HG02870 (cell line): Measurements from ENCODE around the gene ISG20L2.

ENCODE experiments used
- ATAC-seq: cut with Tn5 transposase; IDR thresholded peaks from one replicate; pipeline ENCODE4 v1.9.1; 2021; ENCODE audit warnings: mild to moderate bottlenecking, moderate library complexity; ENCODE audit not compliant: unreplicated experiment

The ISG20L2 gene

DNA sequence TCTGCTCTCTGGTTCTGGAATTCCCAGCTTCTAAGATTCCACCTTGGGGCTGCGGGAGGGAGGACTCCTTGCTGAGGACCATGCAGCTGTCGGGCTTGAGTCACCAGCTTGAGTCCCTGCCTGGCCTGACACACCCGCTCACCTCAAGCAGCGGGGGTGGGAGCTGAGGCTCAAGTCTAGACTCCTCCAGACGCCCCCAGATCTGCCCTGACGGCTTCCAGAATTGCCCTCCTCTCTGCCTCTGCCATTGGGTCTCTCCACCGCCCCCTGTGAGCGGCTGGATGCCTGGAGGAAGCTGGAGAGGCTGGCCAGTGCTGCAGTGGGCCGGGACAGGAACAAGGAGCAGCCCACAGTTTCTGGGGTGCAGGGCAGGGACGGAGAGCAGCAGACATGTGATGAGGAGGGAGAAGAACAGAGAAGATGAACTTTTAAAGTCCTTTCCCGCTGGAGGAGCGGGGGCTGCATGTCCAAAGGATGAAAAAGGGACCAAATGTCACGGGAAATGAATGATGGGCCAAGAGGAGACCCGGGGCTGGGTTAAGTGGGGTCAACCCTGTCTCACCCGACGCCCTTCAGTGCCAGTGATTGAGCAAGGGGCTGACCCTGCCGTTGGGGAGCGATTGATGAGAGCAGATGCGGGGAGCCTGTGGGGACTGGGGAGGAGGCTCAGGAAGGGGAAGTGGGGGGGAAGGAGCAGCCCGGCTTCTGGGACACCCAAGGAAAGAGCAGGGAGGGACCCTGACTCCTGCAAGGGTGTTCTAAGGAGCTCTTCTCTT, 36.7 kb downstream of the ISG20L2 start:
- no peak for ATAC-seq

DNA sequence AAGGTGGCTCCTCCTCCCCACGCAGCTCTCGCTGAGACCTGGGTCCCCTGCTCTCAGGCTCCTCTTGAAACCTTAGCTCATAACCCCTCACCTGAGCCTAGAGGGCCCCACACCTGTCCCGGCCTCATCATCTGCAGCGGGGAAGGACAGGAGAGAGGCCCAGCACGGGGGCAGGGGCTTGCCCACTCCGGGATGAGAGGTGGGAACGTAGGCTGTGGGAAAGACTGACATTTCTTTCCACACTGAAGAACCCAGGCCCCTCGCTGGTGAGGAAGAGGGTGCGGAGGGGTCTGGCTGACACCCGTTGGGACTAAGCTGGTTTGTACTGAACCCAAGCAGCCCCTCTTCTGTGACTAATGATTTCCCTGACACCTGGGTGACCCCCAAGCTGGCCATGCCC, 37.4 kb downstream of the ISG20L2 start:
- ATAC-seq, result no peak

DNA sequence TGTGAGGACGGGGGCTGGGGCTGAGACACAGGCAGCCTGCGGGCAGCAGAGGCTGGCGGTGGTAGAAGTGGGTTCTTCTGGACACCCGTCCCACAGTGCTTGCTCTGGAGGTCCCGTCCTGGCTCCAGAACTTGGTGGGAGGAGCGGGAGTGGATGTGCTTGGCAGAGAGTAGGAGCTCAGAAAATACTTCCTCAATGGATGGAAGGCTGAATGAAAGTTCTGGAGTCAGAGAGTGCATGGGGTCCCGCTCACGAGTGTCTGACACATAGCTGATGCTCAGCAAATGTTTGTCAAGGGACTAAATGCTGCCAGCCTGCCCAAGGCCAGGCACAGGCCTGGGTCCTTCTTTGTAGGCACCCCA, 37.9 kb downstream of the ISG20L2 start:
- ATAC-seq, result no peak

DNA sequence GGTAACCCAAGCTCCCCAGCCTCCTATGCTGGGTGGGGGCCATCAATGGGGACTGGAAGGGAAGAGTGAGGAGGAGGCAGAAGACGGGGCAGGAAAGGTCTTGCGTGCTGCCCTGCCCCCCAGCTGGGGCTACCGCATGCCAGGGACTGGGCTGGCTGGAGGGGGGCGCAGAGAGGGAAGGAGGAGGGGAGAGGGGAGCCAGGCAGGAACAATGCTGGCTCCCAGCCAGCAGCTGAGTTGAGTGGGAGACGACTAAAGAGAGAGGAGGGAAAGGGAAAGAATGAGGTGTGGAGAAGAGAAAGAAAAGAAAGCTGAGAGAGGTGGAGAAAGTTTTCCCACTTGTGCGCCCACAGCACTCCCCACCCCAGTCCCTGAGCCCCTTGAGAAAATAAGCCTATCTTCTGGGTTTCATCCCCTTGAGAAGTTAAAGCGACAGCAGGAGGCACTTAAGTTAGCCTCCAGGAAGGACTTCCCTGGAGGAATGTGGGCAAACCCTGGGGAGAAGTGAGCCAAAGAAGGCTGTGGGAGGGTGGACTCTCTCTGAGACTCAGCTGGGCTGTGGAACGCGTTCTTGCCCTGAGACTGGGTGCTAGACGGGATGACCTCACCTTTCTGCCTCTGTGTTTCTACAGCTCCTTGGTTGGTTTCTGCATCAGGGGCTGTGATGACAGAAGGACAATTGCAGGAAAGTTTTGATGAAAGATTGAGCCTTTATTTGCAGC, 38.5 kb downstream of the ISG20L2 start:
- no peak for ATAC-seq

DNA sequence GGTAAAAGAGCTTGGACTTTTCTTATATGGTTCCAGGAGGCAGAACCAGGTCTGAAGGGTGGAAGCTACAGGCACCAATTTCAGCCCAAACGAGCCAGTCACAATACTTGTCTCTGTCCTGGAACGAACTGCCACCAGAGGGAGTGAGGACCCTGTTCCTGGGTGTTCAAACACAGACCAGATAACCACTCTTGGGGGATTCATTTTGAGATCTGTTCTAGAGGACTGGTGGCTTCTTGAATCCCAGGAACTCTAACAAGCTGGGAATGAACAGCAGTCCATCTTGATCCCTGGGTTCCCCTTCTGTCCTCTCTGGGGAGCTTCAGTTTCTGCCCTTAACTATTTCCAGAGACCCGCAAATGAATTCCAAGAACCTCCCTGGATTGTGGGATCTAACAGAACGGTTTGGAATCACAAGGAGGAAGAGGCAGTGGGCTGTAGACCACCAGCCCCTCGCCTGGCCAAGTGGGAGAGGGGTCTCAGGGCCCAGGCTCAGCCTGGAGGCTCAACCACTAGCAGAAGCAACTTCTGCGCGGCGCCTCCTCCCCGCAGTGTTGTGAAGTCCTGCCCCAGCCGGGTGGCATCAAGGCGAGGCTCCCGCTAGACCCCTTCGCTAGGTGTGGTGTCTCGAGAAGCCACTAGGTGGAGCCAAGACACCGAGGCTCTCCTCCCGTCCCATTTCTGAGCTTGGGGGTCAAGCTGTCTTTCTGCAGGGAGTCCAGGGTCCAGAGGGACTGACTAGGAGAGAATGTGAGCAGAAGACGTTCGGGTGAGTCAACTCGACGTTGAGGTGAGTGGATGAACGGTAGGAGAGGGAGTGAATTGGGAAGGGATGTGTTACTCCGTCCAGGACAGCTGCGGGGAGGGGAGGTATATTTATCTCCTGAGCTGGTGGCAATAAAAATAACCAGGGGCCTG, 39.3 kb downstream of the ISG20L2 start:
- ATAC-seq, result peak; percentile 67

DNA sequence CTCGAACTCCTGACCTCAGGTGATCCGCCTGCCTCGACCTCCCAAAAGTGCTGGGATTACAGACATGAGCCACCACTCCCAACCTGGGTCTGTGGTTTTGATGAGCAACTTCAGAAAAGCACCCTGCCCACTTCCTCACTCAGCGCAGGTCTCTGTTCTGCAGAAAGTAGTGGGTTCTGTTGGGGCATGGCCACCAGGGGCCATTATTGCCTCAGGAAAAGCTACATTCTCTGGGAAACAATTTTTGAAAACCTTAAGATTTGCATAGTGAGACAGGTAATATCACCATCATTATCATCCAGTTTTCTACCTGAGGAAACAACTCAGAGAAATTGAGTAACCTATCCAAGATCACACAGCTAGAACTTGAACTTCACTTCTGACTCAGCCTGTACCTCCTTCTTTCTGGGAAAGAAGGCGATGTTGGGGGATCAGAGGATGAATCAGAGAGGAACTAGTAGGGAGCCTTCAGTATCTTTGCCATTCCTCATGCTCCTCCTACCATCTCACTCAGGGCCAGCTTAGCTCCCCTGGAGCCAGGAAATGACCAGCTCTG, 44.3 kb downstream of the ISG20L2 start:
- ATAC-seq, result no peak

DNA sequence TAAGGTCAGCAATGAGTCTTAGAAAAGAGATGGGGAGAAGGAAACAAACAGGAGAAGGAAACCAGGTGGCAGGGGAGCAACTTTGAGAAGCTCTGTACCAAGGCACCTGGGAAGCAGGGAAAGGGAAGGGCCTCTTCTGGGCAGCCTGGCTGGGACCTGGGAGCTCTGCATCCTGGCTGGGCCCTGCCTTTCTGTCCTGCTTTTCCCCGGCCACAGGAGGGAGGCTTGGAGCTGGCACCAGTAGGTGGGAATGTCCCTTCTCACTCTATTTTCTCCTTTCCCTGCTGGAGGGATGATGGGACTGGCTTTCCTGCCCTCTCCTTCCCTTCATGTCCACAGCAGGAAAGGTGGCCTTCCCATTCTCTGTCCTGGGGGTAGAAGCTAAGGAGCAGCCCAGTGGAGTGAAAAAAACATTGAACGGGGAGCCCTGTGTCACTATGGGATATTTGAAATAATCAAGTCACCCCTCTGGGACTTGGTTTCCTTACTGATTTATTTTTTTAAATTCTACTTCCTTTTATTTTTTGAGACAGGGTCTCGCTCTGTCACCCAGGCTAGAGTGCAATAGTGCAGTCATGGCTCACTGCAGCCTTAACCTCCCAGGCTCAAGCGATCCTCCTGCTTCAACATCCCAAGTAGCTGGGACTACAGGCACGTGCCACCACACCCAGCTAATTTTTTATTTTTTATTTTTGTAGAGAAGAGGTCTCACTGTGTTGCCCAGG, 46.2 kb downstream of the ISG20L2 start:
- no peak for ATAC-seq

DNA sequence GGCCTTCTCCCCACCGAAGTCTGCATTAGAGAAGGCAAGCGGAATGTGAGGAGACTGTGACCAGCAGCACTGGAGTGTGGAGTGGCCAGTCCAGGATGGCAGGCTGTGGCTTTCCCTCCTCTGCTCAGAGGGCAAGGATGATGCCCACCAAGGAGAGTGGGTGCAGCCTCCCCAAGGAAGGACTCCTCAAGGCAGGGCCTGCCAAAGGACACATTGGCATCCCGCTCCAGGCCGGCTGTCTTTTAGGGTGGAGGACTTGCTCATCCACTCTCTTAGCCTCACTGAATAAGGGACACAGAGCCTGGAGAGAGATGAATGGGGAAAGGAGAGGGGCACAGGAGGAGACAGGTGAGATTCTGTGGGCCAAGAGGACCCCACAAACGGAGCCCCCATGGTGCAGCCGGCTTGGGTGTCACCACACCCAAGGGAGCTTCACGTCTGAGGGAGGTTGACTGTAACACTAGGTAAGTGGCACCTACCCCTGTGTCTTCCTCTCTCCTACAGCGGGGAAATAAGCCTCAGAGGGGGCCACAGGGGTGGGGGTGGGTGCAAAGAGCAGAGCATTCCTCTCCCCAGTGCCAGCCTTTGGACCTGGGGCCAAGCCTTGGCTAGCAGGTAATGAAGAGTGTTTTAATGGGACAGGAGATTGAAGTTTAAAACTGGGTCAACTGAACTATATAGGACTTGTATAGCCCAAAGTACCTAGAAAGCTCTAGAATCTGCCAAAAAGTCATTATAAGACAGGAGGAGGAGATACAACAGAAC, 47.2 kb downstream of the ISG20L2 start:
- ATAC-seq, result no peak

DNA sequence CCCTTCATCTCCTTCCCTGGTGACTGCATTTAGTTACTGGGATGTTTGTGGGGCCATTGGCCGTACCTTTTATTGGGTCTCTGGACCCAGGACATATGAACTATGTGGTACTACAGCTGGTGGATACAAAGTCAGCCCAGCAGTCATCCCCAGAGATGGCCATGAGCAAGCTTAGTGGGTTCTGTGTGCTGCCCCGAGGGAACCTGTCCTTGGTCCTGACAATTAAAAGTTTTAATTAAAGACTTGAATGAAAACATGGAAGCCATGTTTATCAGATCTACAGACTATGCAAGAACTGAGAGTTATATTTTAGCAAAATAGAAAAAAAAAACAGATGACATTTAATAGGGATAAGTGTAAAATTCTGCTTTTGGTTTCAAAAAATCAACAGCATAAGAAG, 48.5 kb downstream of the ISG20L2 start:
- ATAC-seq, result no peak

DNA sequence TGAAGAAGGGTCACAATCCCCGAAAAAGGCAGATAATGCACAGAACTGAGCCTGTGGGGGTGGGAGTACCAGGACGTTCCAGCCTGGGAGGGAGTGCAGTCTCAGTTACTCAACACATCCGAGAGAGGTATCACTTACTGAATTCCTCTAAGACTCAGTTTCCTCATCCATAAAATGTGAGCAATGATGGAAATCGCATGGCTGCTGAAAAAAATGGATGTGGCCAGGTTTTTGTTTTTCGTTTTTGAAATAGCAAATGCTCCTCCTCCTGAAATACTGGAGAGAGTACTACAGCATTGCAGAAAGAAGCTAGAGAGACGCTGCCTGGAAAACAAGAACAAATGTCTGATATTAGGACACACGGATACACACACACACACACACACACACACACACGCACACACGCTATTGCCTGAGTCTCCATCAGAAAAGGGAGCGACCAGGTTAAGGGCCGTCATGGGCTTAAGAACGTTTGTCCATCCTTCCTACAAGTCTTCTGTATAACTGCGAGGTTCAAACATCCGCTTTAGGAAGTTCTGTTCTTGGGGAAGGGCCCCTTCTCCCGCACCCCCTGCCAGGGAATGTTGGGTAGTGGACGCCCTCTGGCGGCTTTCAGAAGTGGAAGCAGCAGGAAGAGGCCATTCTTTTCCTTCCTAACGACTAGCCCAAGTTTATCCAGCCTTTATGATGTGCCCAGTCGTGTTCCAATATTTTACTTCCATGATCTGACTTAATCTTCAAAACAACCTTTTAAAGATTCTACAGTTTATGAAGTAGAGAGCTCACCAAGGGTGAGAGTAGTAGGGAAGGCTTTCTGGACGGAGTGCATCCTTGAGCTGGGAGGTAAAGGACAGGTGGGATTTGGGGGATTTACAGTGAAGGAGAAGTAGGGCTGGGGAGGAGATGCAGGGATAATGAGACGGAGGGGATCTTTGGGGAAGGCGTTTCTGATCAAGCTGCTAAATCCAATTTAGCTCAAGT, 50.7 kb downstream of the ISG20L2 start:
- ATAC-seq, result no peak

DNA sequence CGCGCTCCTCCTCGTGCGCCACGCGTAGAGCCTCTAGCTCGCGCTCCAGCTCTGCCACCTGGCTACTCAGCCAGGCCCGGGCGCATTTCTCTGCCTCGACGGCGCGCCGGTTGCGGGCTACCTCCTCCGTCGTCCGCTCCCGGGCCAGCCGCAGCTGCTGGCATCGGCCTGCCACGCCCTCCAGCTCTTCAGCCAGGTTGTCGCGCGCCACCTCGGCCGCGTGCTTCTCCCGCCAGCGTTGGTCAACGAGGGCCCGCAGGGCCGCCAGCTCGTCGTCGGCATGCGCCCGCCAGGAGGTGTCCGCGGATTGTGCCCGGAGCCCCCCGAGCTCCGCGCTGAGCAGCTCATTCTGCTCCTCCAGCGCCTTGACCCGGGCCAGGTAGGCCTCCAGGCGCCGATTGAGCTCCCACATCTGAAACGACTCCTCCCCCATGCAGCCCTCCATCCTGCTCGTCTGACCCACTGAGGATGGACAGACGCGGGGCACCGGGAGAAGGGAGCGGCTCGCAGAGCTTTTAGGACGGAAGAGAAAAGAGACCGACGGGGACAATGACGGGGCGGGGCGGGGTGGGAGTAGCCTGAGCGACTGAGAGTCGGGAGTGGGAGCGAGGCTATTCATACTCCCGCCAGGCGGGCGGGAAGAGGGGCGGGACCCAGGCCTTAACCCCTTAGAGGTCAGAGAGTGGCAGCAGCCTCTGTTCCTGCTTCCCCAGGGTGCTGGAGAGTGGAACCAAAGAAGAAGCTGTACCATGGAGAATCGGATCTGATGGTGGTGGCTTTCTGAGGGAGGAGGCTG, 51.5 kb downstream of the ISG20L2 start, which contains the start of gene NES:
Gene NES (minus strand): TSS at position 588 of the 796 bp plus-strand sequence. CDS start 143 bp downstream, at position 445.
- ATAC-seq, result no peak

DNA sequence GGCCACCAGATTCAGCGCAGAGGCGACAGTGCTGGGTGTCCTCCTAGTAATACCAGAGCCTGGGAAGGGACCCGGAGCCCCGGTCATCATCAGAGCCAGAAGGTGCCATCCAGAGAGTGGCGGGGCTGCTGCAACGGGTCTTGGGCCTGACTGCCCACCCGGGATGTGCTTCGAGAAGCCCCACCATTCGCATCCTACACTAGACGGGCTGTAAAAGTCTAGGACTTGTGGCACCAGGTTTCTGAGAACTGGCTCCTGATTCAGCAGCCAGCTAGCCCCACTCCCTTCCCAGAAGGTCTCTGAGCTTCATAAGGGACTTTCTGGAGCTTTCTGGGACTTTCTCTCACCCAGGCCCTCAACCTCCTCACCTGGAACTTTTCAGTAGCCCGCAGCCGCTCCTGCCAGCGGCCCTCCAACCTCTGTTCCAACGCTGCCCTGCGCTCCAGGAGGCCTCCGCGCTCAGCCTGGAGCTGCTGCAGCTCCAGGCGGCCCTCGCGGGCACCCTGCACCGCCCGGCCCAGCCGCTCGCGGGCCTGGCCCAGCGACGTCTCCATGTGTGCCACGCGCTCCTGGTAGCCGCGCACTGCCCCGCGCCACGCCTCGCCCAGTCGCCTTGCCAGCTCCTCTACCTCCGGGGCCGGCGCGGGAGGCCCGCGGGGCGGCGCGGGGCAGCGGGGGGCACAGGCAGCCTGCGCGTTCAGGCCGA, 52.3 kb downstream of the ISG20L2 start:
- ATAC-seq, result no peak

DNA sequence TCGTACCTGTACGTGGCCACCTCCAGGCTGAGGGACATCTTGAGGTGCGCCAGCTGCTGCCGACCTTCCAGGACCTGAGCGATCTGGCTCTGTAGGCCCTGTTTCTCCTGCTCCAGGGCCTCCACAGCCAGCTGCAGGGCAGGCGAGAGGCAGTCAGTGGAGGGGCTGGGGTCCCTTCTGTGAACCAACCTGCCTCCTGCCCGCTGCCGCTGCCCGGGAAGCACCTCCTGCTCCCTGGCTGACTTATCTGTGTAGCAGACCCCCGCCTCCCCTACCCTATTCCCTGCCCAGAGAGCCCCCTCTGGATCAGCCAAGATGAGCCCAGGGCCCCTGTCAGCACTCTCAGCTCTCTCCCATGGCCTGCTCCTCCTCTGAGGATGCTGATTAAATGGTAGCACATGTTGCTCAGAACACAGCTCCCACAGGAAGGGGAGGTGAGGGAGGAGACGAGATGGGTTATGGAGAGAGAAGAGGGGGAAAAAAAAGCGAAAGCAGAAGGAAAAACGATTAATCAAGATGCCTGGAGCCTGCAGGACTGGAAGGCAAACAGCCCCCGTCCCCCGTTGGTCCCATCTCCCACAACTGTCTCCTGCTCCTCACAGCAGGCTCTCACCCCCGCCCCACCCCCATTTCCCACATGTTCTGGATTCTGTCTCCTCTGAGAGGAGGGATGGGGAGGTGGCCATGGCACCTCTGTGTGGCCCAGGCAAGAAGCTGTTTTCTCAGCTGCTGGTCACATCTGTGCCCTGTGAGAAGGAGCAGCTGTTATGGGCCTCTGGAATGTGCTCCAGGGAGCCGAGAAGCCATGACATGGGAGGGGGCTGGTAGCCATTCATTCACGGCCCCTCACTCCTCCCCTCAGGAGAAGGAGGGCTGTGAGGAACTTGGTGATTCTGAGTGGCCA, 53.1 kb downstream of the ISG20L2 start:
- no peak for ATAC-seq

DNA sequence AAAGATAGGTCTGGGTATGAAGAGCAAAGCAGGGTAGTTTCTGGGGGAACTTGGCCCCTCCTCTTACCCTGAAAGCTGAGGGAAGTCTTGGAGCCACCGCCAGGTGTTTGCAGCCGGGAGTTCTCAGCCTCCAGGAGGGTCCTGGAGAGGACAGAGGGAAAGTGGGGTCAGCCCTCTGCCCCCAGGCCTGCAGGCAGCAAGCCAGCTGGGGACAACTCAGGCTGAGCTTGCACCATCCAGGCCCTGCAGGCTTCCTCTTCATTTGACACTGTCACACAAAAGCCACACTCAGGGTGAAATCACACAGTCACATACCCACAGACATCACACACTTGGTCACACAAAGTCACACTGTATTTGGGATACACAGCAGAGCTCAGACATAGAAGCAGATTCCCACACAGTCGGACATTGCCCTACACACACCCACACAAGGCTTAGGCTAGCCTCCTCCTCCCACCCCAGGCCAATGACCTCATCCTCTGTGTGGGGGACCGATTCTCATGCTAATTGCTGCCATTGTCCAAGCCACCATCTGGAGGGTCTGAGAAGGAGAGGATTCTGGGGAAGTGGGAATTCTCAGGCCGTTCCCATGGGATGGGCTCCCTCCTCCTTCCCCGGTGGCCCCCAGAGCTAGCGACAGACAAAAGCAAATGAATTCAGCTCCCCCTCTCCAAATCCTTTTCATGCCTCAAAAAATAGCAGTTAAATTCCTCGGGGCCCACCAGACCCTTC, 55.0 kb downstream of the ISG20L2 start:
- no peak for ATAC-seq
